OCI-LY1 (cell line): ENCODE measurements around the gene ZBTB20.
"Not testable (repeated sequence)": the region's sequence is repeated elsewhere in the genome, so short reads cannot be mapped to it uniquely, and the experiment has no call there.

ENCODE experiments used
- H2AFZ ChIP-seq: fragments of 200-600 bp; sonication (generic), shearing (Covaris generic); 2 replicates; pipeline ENCODE4 v1.6.0; 2014; ENCODE audit warnings: antibody characterized with exemption, mild to moderate bottlenecking, low read length
- H3F3A ChIP-seq: fragments of 200-600 bp; sonication (generic), shearing (Covaris generic); 2 replicates; pipeline ENCODE4 v1.6.0; 2014; ENCODE audit warnings: mild to moderate bottlenecking, antibody characterized with exemption, low read length, moderate library complexity; ENCODE audit not compliant: insufficient read depth
- H3K27ac ChIP-seq: fragments of 200-600 bp; sonication (generic); 2 replicates; pipeline ENCODE4 v1.5.1; 2014; ENCODE audit warnings: low read length, mixed run types, mild to moderate bottlenecking, low read depth; ENCODE audit not compliant: poor library complexity, severe bottlenecking
- H3K27me3 ChIP-seq: fragments of 200-600 bp; sonication (generic); 2 replicates; pipeline ENCODE4 v1.6.0; 2014; ENCODE audit warnings: antibody characterized with exemption, mild to moderate bottlenecking, low read length, moderate library complexity; ENCODE audit not compliant: insufficient read depth
- H3K36me3 ChIP-seq: fragments of 200-600 bp; sonication (generic); 2 replicates; pipeline ENCODE4 v1.6.1; 2014; ENCODE audit warnings: mild to moderate bottlenecking, antibody characterized with exemption, low read length, moderate library complexity, mixed read lengths; ENCODE audit not compliant: insufficient read depth
- H3K4me1 ChIP-seq: fragments of 200-600 bp; sonication (generic); 2 replicates; pipeline ENCODE4 v1.5.1; 2014; ENCODE audit warnings: mild to moderate bottlenecking, low read length, moderate library complexity; ENCODE audit not compliant: insufficient read depth, severe bottlenecking
- H3K4me2 ChIP-seq: fragments of 200-600 bp; sonication (generic), shearing (Covaris generic); 2 replicates; pipeline ENCODE4 v1.6.1; 2014; ENCODE audit warnings: low read length
- H3K4me3 ChIP-seq: fragments of 200-600 bp; sonication (generic); 2 replicates; pipeline ENCODE4 v1.5.1; 2014; ENCODE audit warnings: low read length, low read depth, mild to moderate bottlenecking, mixed read lengths; ENCODE audit not compliant: poor library complexity, severe bottlenecking
- H3K79me2 ChIP-seq: fragments of 200-600 bp; shearing (Covaris generic); 2 replicates; pipeline ENCODE4 v1.6.1; 2016; ENCODE audit warnings: mixed run types, low read length, mixed read lengths; ENCODE audit not compliant: insufficient read depth
- H3K9ac ChIP-seq: fragments of 200-600 bp; sonication (generic), shearing (Covaris generic); 2 replicates; pipeline ENCODE4 v1.6.1; 2014; ENCODE audit warnings: mild to moderate bottlenecking, low read length, mixed read lengths
- H3K9me2 ChIP-seq: fragments of 200-600 bp; sonication (generic), shearing (Covaris generic); 2 replicates; pipeline ENCODE4 v1.6.1; 2014; ENCODE audit warnings: low read depth, mild to moderate bottlenecking, low read length, mixed read lengths
- H3K9me3 ChIP-seq: fragments of 200-600 bp; shearing (Covaris generic); 2 replicates; pipeline ENCODE4 v1.6.1; 2014; ENCODE audit warnings: low read length, mixed read lengths
- H4K20me1 ChIP-seq: fragments of 200-600 bp; sonication (generic), shearing (Covaris generic); 2 replicates; pipeline ENCODE4 v1.6.0; 2016; ENCODE audit warnings: mild to moderate bottlenecking, low read length; ENCODE audit not compliant: insufficient read depth
- EZH2 ChIP-seq: fragments of 200-600 bp; sonication (generic), shearing (Covaris generic); IDR thresholded peaks from 2 replicates; pipeline ENCODE4 v1.8.0; 2017; ENCODE audit warnings: borderline replicate concordance, mixed run types, mild to moderate bottlenecking, antibody characterized with exemption, low read length, moderate library complexity, mixed read lengths
- TF ChIP-seq, protein P1 (sequence below): fragments of 200-600 bp; sonication (generic), shearing (Covaris generic); IDR thresholded peaks from 2 replicates; pipeline ENCODE4 v1.5.1; 2017; ENCODE audit warnings: mild to moderate bottlenecking, antibody characterized with exemption, low read length, moderate library complexity, mixed read lengths

ZBTB20 gene

DNA sequence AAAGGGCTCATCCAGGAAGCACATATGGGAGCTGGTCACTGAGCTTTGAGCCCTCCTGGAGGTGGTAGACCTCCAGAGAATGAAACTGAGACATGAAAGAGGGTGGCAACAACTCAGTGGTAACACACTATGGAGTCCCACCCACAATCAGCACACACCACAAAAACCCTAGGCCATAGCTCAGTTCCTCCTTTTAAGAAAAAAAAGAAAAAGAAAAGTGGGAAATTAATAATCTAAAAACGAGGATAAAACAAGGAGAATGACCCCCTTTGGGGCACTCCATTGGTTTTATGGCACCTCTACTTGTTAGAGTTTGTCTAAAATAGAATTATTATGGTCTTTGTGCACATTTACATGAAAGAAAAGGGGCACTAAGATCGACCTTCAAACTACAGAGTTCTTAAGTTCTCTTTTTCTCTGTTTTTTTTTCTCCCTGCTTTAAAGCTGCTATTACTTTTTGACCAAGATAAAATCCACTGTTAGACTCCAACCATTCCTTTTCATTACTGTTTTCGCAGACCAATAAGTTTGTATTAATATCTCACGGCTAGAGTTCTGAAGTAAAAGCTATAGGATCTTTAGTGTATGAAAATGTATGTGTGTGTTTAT is 40.2 kb upstream of the ZBTB20 start:
- Histone ChIP-seq H3K4me2 (no peak overlapping the region), H3K27me3 (no peaks in the 10 kb centered on the region), H3K4me3 (no peak overlapping the region), H3K4me1 (no peaks in the 10 kb centered on the region), H3K27ac (no peak overlapping the region), H2AFZ (no peak overlapping the region), H3K36me3 (no peaks in the 10 kb centered on the region), H3F3A (no peaks in the 10 kb centered on the region), H3K9me3 (peaks cover 4% of the 10 kb centered on the region; the same call in 1 of the 2 replicates), H3K79me2 (no peaks in the 10 kb centered on the region), H3K9me2 (no peaks in the 10 kb centered on the region), H3K9ac (no peak overlapping the region), H4K20me1 (no peaks in the 10 kb centered on the region)
- TF ChIP-seq EZH2: no peak
- TF ChIP-seq, protein P1, sequence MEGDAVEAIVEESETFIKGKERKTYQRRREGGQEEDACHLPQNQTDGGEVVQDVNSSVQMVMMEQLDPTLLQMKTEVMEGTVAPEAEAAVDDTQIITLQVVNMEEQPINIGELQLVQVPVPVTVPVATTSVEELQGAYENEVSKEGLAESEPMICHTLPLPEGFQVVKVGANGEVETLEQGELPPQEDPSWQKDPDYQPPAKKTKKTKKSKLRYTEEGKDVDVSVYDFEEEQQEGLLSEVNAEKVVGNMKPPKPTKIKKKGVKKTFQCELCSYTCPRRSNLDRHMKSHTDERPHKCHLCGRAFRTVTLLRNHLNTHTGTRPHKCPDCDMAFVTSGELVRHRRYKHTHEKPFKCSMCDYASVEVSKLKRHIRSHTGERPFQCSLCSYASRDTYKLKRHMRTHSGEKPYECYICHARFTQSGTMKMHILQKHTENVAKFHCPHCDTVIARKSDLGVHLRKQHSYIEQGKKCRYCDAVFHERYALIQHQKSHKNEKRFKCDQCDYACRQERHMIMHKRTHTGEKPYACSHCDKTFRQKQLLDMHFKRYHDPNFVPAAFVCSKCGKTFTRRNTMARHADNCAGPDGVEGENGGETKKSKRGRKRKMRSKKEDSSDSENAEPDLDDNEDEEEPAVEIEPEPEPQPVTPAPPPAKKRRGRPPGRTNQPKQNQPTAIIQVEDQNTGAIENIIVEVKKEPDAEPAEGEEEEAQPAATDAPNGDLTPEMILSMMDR: no peak

DNA sequence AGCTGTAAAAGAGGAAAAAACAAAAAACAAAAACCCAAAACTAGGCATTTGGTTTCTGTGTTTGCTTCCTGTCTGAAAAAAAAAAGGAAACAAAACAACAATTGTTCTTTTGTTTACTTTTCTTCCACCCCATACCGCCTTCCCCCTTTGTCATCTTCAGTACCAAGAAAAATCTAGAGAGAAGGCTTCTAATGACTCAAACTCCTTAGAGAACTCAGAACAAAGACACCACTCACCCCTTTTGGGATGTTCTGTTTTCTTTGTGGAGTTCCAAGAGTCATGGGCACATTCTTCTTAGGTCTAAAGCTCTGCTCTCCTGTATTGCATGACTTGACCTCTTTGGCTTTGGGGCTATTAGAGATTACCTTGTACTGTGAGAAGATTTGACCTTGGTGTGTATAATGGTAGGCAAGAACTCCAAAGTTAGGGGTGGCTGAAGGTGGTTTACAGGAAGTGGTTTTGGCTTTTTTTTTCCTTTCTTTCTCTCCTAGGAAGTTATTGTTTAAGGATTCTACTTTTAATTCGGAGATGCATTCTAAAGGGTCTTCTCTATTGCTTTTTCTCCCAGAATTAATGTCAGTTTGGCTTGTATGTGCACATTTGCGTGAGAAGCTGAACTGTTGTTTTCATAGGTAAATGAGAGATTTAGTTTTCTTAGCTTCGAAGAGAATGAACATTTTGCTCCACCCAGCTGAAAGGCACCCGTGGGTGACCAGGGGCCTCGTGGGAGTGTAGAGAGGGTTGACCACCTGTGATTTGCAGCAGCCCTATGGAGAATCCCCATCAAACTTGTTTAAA is 39.5 kb upstream of the ZBTB20 start:
- Histone ChIP-seq H3K36me3 (no peaks in the 10 kb centered on the region), H3K27me3 (no peaks in the 10 kb centered on the region), H3K9ac (no peak overlapping the region), H3K4me1 (no peaks in the 10 kb centered on the region), H3K9me2 (no peaks in the 10 kb centered on the region), H3K9me3 (peaks cover 4% of the 10 kb centered on the region; the same call in 1 of the 2 replicates), H3K4me2 (no peak overlapping the region), H3K4me3 (no peak overlapping the region), H3F3A (no peaks in the 10 kb centered on the region), H3K79me2 (no peaks in the 10 kb centered on the region), H2AFZ (no peak overlapping the region), H4K20me1 (no peaks in the 10 kb centered on the region), H3K27ac (no peak overlapping the region)
- no peak for TF ChIP-seq EZH2
- TF ChIP-seq, protein P1: no peak

DNA sequence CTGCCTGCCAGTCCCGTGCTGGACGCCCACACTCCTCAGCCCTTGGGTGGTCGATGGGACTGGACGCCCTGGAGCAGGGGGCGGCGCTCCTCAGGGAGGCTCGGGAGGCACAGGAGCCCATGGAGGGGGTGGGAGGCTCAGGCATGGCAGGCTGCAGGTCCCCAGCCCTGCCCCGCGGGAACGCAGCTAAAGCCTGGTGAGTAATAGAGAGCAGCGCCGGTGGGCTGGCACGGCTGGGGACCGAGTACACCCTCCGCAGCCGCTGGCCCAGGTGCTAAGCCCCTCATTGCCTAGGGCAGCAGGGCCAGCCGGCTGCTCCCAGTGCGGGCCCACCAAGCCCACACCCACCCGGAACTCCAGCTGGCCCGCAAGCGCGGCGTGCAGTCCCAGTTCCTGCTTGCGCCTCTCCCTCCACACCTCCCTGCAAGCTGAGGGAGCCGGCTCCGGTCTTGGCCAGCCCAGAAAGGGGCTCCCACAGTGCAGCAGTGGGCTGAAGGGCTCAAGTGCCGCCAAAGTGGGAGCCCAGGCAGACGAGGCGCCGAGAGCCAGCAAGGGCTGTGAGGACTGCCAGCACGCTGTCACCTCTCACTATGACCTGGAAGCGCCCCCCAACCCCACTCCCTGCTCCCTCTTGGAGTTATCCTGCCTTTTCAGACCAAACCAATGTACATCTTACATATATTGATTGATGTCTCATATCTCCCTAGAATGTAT is 37.9 kb upstream of the ZBTB20 start:
- H3K9me3 ChIP-seq, H3K4me2 ChIP-seq, H3K9me2 ChIP-seq, H3K36me3 ChIP-seq, H3F3A ChIP-seq, H3K4me3 ChIP-seq, H3K79me2 ChIP-seq, H3K27ac ChIP-seq, H4K20me1 ChIP-seq, H3K9ac ChIP-seq, H3K27me3 ChIP-seq, H3K4me1 ChIP-seq, H2AFZ ChIP-seq: not testable (repeated sequence)

DNA sequence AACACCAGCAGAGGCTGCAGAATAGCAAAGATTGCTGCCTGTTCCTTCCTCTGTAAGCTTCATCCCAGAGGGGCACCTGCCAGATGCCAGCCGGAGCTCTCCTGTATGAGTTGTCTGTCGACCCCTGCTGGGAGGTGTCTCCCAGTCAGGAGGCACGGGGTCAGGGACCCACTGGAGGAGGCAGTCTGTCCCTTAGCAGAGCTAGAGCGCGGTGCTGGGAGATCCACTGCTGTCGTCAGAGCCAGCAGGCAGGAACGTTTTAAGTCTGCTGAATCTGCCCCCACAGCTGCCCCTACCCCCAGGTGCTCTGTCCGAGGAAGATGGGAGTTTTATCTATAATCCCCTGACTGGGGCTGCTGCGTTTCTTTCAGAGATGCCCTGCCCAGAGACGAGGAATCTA is 31.8 kb upstream of the ZBTB20 start:
- H4K20me1 ChIP-seq, H3K4me3 ChIP-seq, H3K4me1 ChIP-seq, H3K9me2 ChIP-seq, H3K4me2 ChIP-seq, H3K9ac ChIP-seq, H3K27me3 ChIP-seq, H3K9me3 ChIP-seq, H3K36me3 ChIP-seq, H3K79me2 ChIP-seq, H3K27ac ChIP-seq, H3F3A ChIP-seq, H2AFZ ChIP-seq: not testable (repeated sequence)
